NOMO-1 (cell line): ENCODE data around the gene PMF1.
A peak's percentile ranks its signal among the peaks of the same experiment; 100 is the strongest.
"Not testable (repeated sequence)": the region's sequence is repeated elsewhere in the genome, so short reads cannot be mapped to it uniquely, and the experiment has no call there.

Source experiments
- DNase-seq, 2 experiments: peaks; one replicate each; lab custom pipeline; 2025; ENCODE audit not compliant: unreplicated experiment in 2 of 2; lab: John Stamatoyannopoulos, UW

The PMF1 gene

DNA sequence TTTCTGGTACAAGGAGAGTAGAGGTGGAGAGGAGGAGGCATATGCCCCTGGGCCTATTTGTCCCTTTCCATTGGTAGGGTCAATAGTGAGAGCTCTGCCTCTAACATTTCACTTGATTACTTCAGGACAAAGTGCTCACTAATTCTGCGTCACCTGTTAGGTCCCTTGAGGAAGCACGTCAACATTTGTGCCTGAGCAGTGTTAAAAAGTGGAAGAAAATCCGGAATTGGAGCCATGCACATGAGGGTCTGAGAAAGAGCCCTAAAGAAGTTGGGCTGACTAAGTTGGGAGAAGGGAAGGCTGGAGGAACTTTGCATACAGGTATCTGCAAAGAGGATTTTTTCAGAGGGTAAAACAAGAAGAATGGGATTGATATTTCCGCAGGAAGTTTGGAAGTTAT is 17.0 kb upstream of the PMF1 start:
- DNase-seq = no peak

DNA sequence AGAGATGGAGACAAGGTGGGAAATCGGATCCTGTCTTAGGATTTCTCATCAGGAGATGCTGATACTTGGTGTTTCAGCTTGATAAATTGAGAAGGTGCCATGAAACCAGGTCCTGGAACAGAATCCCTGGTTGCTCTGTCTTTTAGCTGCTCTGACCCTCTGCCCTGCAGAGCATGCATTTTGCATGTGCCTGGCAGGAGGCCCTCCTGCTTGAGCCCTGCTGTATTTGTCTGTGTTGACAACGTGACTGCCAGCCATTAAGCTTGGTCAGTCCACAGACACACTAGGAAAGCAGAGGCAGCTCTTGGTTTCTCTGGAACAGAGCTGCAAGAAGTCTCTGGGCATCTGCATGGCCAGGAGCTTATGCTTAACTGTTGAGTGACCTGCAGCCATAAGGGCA is 16.4 kb upstream of the PMF1 start:
- no peak for DNase-seq

DNA sequence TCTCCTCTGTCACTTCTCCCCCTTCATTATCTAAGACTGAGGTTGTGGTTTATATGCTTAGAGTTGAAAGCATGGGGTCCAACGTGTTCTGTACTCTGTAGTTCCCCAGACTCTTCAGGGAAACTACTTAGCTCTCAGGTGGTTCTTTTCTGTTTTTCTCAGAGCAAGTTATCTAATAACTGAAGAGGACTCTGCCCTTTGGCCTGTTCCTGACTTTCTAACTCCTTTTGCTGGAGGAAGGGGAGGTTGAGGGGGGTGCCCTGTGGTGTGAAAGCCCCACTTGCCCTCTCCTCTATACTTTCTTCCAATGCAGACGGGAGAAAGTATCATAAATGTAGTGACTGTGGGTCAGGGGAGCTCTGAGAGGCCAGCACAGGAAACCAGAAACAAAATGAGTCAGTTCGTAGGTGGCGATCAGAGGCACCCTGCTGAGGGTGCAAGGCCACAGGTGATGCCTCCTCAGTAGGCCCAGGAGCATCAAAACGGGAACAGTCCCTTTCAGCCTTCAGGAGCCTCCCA is 13.9 kb upstream of the PMF1 start:
- no peak for DNase-seq

DNA sequence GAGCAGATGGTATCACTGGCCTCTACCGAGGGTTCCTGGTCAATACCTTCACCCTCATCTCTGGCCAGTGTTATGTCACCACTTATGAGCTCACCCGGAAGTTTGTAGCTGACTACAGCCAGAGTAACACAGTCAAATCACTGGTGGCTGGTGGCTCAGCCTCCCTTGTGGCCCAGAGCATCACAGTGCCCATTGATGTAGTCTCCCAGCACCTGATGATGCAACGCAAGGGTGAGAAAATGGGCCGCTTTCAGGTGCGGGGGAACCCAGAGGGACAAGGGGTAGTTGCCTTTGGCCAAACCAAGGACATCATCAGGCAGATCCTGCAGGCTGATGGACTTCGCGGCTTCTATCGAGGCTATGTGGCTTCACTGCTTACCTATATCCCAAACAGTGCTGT is 12.8 kb upstream of the PMF1 start:
- no peak for DNase-seq

DNA sequence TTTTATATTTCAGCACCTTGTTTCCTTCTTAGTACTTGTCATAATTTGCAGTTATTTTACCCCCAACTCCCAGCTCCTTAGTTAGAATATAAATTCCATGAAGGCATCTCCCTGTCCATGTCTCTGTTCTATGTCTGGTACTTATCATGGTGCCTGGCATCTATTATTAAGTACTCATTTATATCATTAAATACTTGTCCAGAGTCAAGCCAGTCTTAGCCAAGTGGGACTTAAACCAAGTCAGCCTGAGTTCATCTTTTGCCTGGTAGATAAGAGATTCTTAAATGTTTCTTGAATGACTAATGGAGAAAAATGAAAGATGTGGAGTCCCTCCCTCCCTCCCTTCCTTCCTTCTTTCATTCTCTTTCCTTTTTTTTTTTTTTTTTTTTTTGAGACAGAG is 9.5 kb upstream of the PMF1 start:
- DNase-seq = no peak

DNA sequence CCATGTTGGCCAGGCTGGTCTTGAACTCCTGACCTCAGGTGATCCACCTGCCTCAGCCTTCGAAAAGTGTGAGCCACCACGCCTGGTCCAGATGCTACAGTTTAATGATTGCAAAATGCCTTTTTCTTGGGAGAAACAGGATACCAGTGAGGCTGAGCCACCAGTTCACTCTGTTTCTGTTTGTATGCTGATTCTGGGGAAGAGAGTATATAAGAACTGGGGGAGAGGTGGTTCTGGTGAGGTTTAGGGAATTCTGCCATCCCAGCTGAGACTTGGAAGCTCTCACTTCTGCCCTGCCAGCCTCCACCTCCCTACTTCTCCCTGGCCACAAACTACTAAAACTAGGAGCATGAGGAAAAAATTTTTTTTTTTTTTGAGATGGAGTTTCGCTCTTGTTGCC is 8.1 kb upstream of the PMF1 start:
- DNase-seq = no peak

DNA sequence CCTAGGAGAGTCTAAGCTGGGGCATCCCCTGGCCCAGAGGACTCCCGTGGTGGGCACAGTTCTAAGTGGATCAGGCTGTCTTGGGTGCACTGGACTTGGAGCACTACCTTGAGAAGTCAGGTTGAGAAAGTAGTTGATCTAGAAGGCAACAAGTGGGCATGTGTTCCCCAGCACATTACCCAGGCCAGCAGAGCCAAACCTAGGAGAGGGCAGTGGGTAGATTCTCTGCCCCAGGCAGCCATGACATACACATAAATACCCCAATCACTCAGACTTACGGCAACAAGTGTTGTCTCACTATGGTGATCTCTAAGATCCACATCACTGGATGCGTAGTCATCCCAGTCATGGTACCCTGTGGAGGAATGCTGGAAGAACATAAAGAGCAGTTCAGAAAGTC is 1.6 kb upstream of the PMF1 start:
- DNase-seq = no peak

DNA sequence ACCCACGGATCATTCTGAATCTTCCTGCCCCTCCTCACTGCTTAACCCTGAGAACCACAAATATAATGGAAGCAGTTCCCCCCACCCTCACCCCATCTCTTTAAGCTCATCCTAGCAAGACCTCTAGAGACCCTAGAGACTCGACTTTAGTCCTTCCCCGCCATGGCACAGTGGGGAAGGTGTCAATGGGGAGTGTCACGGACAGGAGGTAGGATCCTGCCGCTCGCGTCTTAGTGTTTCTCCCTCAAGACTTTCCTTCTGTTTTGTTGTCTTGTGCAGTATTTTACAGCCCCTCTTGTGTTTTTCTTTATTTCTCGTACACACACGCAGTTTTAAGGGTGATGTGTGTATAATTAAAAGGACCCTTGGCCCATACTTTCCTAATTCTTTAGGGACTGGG is 677 bp upstream of the PMF1 start:
- DNase-seq = no peak

DNA sequence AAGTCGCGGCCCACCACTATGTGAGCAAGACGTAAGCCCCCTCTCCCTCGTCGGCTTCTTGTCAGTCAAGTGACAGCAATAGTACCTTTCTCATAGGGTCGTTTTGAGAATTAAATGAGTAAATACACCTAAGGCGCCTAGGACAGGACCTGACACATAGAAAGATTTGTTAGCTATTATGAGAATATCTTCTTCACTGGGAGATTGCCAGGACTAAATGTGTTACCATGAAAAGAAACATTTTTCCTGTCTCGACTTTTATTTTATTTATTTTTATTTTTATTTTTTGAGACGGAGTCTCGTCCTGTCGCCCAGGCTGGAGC is 798 bp downstream of the PMF1 start:
- DNase-seq = no peak

DNA sequence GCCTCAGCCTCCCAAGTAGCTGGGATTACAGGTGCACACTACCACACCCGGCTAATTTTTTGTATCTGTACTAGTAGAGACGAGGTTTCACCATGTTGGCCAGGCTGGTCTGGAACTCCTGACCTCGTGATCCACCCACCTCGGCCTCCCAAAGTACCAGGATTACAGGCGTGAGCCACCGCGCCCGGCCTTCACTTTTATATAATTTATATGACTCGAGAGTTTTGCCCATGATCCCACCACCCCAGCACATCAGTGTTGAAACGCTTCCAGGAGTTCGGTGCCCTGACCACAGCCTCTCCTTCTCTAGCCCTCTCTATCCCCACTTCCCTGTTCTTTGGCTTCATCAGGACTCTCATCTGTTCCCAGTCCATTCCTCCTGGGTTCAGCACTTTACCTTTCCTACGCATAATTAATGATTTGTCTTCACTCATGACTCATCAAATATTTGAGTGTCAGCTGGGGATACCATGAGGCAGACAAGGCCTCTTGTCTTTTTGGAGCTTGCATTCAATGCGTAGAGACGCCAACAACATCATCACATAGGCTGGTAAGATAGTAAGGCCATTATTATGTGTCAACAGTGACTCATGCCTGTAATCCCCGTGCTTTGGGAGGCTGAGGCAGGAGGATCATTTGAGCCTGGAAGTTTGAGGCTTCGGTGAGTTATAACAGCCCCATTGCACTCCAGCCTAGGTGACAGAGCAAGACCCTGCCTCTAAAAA is 1.4 kb downstream of the PMF1 start:
- DNase-seq = no peak

DNA sequence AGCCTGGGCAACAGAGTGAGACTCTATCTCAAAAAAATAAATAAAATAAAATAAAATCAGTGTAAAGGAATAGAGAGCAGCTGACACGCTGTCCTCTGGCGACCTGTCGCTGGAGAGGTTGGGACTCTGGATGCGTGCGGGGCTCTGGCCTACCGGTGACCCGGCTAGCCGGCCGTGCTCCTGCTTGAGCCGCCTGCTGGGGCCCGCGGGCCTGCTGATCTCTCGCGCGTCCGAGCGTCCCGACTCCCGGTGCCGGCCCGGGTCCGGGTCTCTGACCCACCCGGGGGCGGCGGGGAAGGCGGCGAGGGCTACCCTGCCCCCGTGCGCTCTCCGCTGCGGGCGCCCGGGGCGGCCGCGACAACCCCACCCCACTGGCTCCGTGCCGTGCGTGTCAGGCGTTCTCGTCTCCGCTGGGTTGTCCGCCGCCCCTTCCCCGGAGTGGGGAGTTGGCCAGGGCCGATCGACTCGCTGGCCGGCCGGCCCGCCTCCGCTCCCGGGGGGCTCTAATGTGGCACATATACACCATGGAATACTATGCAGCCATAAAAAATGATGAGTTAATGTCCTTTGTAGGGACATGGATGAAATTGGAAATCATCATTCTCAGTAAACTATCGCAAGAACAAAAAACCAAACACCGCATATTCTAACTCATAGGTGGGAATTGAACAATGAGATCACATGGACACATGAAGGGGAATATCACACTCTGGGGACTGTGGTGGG is 3.7 kb downstream of the PMF1 start:
- not testable (repeated sequence) for DNase-seq

DNA sequence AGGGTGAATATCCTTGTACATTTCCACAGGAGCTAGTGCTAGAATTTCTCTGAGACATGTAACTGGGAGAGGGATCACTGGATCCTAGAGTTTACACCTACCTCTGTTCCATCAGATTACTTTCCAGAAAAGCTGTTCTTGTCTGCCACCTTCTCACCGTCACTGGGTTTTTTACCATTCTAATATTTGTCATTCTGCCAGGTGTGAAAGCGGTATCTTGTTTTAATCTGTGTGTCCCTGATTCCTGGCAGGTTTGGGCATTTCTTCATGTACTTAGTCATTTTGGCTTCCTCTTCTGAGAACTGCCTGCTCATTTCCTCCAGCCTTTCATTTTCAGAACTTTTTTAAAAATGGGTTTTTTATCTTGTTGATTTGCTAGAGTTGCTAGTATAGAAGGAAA is 5.1 kb downstream of the PMF1 start:
- DNase-seq = peak; percentile 22 to 60

DNA sequence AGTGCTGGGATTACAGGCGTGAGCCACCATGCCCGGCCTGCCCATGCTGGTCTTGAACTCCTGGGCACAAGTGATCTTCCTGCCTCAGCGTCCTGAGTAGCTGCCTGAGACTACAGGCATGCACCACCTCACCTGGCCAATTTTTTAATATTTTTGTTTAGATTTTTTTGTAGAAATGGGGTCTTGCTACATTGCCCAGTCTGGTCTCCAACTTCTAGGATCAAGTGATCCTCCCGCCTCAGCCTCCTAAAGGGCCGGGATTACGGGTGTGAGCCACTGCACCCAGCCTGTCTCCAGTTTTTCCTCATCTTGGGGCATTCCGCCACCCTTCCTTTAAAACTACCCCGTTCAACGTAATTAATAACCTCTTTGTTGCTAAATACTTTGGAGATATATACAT is 7.4 kb downstream of the PMF1 start:
- no peak for DNase-seq

DNA sequence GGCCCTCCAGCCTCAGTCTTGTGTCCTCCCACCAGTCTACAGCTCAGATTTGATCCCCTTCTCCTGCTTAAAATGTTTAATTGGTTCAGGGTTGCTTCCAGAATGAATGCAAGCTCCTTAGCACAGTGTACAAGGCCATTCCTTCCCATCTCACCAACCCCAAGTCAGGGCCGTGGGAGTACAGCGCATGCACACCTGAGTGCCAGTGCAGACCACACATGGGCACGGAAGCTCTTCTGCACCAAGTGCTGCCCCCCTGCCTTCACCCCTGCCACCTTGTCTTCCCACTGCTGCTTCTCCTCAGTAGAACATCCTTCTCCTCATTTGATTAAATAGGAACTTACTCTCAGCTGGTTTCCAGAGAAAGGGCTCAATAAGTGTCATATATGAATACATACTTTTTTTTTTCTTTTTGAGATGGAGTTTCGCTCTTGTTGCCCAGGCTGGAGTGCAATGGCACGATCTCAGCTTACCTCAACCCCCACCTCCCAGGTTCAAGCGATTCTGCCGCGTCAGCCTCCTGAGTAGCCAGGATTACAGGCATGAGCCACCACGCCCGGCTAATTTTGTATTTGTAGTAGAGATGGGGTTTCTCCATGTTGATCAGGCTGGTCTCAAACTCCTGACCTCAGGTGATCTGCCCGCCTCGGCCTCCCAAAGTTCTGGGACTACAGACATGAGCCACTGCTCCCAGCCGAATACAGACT is 9.3 kb downstream of the PMF1 start:
- no peak for DNase-seq

DNA sequence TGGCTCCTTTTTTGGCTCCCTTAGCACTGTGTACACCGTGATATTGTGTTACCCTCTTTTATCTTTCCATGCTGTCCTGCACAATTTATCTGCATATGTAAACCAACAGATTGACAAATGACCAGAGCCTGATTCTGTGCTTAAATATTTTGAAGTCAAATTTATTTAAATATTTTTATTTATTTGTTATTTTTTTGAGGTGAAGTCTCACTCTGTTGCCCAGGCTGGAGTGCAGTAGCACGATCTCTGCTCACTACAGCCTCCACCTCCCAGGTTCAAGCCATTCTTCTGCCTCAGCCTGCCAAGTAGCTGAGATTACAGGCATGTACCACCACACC is 12.8 kb downstream of the PMF1 start:
- no peak for DNase-seq

DNA sequence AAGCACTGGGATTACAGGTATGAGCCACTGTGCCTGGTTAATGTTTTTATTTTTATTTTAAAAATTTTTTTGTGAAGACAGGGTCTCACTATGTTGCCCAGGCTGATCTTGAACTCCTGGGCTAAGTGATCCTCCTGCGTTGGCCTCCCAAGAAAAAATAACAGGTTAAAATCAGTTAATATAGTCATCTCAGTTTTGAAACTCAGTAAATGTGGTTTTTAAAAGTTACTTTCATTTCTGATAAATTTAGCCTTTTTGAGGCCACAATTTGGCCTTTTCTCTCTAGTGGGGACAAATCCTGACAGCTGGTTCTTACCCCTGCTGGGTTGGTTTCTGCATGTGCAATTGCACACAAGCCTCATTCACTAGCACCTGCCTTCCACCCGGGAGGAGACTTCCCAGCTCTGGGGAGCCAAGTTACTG is 13.3 kb downstream of the PMF1 start:
- DNase-seq = no peak

DNA sequence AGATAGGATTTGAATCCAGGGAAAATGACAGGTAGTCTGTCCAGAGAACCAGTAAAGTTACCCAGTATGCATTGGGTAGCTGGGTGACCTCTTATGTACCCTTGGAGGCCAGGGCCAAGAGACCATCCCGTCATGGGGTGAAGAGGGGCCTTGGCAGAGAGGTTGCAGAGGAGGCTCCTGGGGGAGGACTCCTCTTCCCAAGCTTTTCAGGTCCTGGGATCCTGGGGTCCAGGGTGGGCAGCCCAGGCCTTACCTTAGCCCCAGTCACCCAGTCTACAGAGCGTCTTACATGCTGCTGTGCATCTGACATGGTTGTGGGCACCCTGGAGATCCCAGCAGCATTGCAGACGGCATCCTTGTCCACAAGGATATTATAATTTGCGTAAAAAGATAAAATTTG is 14.0 kb downstream of the PMF1 start:
- no peak for DNase-seq

DNA sequence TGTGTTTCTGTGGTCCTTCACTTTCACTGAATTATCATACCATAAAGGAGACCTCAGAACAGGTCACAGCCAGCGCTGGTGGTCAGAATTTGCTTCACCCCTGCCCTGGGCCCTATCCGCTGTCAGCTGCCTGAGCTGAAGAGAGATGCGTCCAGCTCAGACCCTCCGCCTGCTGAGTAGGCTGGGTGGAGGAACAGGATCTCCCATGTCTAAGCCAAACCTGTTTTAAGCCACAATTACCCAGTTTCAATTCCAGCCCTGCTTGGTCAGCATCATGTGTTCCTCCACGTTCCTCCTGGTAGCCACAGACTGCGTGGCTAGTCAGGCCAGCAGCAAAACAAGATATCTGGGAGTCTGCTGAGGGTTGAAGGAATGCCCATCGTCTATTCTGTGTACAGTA is 15.7 kb downstream of the PMF1 start:
- no peak for DNase-seq

DNA sequence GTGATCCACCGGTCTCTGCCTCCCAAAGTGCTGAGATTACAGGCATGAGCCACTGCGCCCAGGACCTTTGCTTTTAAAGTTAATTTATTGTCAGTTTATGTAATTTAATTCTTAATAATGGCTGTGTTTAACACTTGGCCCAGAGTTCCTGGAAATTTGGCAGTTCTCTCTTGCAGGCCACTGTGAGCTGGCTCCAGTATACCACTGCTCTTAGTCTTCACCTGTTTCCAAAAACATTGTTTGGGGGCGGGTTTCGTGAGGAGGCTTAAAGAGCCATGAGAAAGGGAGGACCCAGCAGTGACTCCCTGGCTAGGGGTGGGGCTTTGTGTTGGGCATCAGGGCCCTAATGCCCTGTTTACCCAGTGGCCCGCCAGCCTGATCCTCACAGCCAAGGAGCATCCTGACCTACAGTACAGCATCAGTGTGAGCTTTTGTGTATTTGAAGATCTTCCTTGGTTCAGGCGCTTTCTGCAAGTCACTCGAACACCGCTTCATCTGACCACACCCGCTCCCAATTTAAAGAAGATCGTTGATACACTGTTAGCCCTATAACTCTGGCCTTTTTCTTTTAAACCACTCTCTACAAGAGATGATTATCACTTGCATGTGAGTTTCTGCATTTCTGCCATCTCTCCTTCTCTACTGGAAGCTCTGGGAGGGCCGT is 17.1 kb downstream of the PMF1 start:
- no peak for DNase-seq

DNA sequence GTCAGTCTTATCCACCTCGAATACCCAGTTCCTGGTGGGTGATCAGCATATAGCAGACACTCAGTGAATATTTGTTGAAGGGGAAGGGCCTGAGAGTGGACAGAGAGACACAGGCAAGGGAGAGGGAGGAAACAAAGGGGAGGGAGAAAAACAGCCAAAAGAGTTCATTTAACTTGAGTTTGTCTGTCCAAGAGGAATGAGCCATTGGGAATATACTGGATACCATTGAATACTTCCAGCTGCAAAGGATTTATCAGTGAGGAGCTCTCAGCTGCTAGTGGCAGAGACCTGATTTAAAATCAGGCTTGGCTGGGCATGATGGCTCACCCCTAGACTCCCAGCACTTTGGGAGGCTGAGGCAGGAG is 17.6 kb downstream of the PMF1 start:
- no peak for DNase-seq

DNA sequence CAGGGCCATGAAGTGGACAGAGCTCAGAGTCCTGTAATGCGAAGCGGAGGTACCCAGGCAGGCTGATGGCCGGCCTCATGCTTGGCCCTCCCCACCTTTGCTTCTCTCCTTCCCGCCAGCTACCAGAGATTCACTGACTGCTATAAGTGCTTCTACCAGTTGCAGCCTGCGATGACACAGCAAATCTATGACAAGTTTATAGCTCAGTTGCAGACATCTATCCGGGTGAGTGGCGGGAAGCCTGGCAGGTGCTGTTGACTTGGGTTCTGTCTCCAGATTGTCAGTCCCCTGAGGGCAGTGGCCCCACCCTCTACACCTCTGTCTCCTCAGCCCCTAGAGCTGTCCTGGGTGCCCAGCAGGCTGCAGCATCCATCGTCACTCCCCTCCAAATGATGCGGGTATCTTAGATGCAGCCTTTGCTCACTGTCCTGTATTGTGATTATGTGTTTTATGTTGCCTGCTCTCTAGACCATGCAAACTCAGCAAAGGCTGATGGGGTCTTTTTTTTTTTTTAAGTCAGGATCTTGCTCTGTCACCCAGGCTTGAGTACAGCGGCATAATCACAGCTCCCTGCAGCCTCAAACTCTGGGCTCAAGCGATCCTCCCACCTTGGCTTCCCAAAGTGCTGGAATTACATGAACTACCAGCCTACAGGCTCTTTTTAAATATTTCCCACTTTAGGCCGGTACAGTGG is 19.5 kb downstream of the PMF1 start:
- DNase-seq = no peak
